Right cardiac atrium (tissue), 5 donors: ENCODE results near the gene LCT. TPM values are rescaled to one million over a fixed set of nuclear protein-coding genes. Genes with fewer than 3 reads are reported as not detected.
"Not testable (repeated sequence)": the region's sequence is repeated elsewhere in the genome, so short reads cannot be mapped to it uniquely, and the experiment has no call there.

Source experiments
- ATAC-seq, 2 donors: fragments of 200-7000 bp; cut with Tn5 transposase; one replicate each; pipeline versions ENCODE4 v1.8.0 to v1.9.1; 2020; ENCODE audit warnings: moderate library complexity in 2 of 2, mild to moderate bottlenecking in 1 of 2
- DNase-seq, 3 donors: peaks; one replicate each; pipeline ENCODE4 v3.0.0-alpha.2; 2020
- H3K27ac ChIP-seq: one replicate; pipeline ENCODE4 v1.5.1; 2013; ENCODE audit warnings: mild to moderate bottlenecking, low read length, control low read depth, moderate library complexity
- H3K27me3 ChIP-seq: one replicate; pipeline ENCODE4 v1.6.1; 2013; ENCODE audit not compliant: control insufficient read depth, insufficient read depth
- H3K4me1 ChIP-seq: one replicate; pipeline ENCODE4 v1.6.1; 2013; ENCODE audit warnings: low read length; ENCODE audit not compliant: control insufficient read depth, insufficient read depth
- H3K4me3 ChIP-seq: one replicate; pipeline ENCODE4 v1.5.1; 2013; ENCODE audit warnings: low read length, control low read depth
- H3K9me3 ChIP-seq: one replicate; pipeline ENCODE4 v1.6.1; 2013; ENCODE audit warnings: low read length; ENCODE audit not compliant: control insufficient read depth
- WGBS: extraction: QIAGEN DNeasy Blood & Tissue Kit; methylation state at CpG from one replicate; pipeline ENCODE4 v1.1.7; 2013; 5-methylcytosine and 5-hydroxymethylcytosine counted together
- intact Hi-C, 4 donors: fragments of 100-400 bp; cut with DNase I; formaldehyde crosslinking; loops; one replicate each; pipeline versions ENCODE4 v1.11.0 to v1.14.0; 2022 to 2023
- long read RNA-seq, 4 donors: library from polyadenylated mRNA; unstranded; transcript quantifications; one replicate each; pipeline ENCODE4 v2.0.0, GENCODE V29; 2020 to 2021
- polyA plus RNA-seq: library from polyadenylated mRNA; stranded (reverse); fragments of 200-250 nt; gene quantifications from one replicate; pipeline ENCODE4 v1.2.3, GENCODE V29; 2013
- total RNA-seq, 4 donors: library from RNA; stranded (reverse); fragmentation: NEBNext Ultra II Directional; extraction: Animal tissue kit (Norgen Biotek cat#: 25700); gene quantifications; one replicate each; pipeline ENCODE4 v1.2.1, GENCODE V29; 2021
- donor health status: healthy with polysubstance abuse.
- donor health status: DM: no; HTN: yes; CAD: no.
- donor health status: DM: no; HTN: no; CAD: no.
- donor health status: DM: no; HTN: yes; CAD: no; lungs with severe emphysema.
- donor health status: DM: yes; HTN: yes; CAD: no.

Gene LCT
- total RNA-seq (not detected), polyA plus RNA-seq (not detected)
- long read RNA-seq, donor 1 = 0 reads
- long read RNA-seq, donor 2 = 0 reads
- long read RNA-seq, donor 3 = 0 reads
- long read RNA-seq, donor 4 = 0 reads

GRCh38 chr2:135836596-135837270, at the start of gene LCT:
TSS of gene LCT (minus strand) at chr2:135837184. CDS start at chr2:135837169, 15 bp downstream.
- no peaks in the 10 kb centered on the region for H3K9me3 ChIP-seq
- WGBS = 95% methylated on average over 12 of the region's 12 CpGs
- no peak within 1 kb of the TSS for H3K4me3 ChIP-seq
- H3K27me3 ChIP-seq = no peaks in the 10 kb centered on the region
- ATAC-seq = no peak
- intact Hi-C loops = no loop called here
- H3K4me1 ChIP-seq = no peaks in the 10 kb centered on the region
- no peak for DNase-seq
- H3K27ac ChIP-seq = no peak within 1 kb of the TSS

DNA sequence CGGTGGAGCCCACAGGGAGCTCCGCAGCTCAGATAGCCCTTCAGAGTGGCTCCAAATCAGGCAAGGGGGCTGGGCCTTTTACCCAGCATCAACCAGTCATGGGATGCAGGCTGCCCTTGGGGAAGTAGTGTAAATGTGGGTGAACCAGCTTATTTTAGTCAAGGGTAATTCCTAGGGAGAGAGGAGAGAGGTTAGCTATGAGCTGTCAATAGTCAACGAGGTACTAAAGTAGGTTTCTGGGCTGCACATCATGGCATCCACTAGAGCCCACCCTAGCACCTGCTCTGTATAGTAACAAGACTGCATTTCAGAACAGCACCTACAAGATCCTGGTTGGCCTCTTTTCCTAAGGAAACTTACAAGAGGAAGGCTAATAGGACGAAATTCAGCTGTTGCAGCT, 48.7 kb upstream of the LCT start:
- intact Hi-C loops = no loop called here
- H3K27me3 ChIP-seq = no peaks in the 10 kb centered on the region
- no peak overlapping the region for H3K27ac ChIP-seq
- no peaks in the 10 kb centered on the region for H3K4me1 ChIP-seq
- WGBS = 86% methylated on average over 4 of the region's 4 CpGs
- DNase-seq = no peak
- no peaks in the 10 kb centered on the region for H3K9me3 ChIP-seq
- H3K4me3 ChIP-seq = no peak overlapping the region
- ATAC-seq = no peak

GRCh38 chr2:135882415-135882814, 45.4 kb upstream of the LCT start:
- intact Hi-C loops = no loop called here
- no peak overlapping the region for H3K4me3 ChIP-seq
- H3K4me1 ChIP-seq = no peaks in the 10 kb centered on the region
- ATAC-seq = no peak
- no peak overlapping the region for H3K27ac ChIP-seq
- WGBS = 67% methylated on average over 3 of the region's 3 CpGs
- DNase-seq = no peak
- no peaks in the 10 kb centered on the region for H3K27me3 ChIP-seq
- no peaks in the 10 kb centered on the region for H3K9me3 ChIP-seq

- H3K27ac ChIP-seq, intact Hi-C loops, H3K27me3 ChIP-seq, H3K4me1 ChIP-seq, DNase-seq, H3K9me3 ChIP-seq: not testable (repeated sequence)
- peak overlapping the region; percentile 75 for H3K4me3 ChIP-seq
- ATAC-seq = peak in 1 of 2 donors; percentile 14
- 85% methylated on average over 15 of the region's 15 CpGs for WGBS
Observed at GRCh38 chr2:135876770-135877169, 39.8 kb upstream of the LCT start.

- WGBS = under 1% methylated on average over 71 of the region's 71 CpGs
- Histone ChIP-seq H3K4me1 (no peaks in the 10 kb centered on the region), H3K27me3 (no peaks in the 10 kb centered on the region), H3K4me3 (peak within 1 kb of the TSS; percentile 75), H3K9me3 (no peaks in the 10 kb centered on the region), H3K27ac (no peak within 1 kb of the TSS)
- peak; percentile 99 to 100 for ATAC-seq
- DNase-seq = peak; percentile 98 to 99 (median 99)
- intact Hi-C loops = no loop called here
Observed at GRCh38 chr2:135876066-135876711, 39.2 kb upstream of the LCT start, which contains the start of gene MCM6. TSS of gene MCM6 (minus strand) at chr2:135876443. CDS start at chr2:135876365, 78 bp downstream.

DNA sequence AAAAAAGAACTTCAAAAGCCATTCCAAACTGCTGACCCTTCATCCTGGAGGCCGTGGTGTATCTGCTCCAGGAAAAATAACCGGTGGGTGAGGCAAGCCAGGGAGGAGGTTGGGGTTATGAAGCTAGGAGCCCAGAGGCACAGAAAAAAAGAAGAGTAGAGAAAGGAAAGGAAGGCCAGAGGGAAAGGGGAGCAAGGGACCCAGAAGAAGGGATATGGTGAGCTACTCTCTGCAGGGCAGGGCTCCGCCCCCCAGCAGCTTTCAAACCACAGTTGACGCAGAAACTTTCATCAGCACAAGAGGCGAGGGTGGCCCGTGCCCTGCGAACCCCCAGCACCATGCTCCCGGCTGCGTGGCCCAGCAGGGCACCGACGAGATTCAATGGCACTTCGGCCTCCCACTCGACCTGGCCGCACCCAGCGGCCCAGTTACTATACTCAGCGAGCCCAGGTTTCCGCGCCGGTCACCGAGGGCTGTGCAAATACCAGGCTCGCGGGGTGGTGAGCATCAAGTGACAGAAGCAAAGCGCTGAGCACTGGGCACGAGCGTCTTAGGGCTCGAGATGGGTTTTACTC, 38.6 kb upstream of the LCT start:
- ATAC-seq = peak; percentile 43 to 74
- H3K27me3 ChIP-seq = no peaks in the 10 kb centered on the region
- WGBS = 1% methylated on average over 26 of the region's 26 CpGs
- H3K27ac ChIP-seq = no peak overlapping the region
- H3K4me3 ChIP-seq = peak overlapping the region; percentile 75
- intact Hi-C loops = no loop called here
- peak; percentile 42 to 70 (median 70) for DNase-seq
- no peaks in the 10 kb centered on the region for H3K4me1 ChIP-seq
- H3K9me3 ChIP-seq = no peaks in the 10 kb centered on the region

DNA sequence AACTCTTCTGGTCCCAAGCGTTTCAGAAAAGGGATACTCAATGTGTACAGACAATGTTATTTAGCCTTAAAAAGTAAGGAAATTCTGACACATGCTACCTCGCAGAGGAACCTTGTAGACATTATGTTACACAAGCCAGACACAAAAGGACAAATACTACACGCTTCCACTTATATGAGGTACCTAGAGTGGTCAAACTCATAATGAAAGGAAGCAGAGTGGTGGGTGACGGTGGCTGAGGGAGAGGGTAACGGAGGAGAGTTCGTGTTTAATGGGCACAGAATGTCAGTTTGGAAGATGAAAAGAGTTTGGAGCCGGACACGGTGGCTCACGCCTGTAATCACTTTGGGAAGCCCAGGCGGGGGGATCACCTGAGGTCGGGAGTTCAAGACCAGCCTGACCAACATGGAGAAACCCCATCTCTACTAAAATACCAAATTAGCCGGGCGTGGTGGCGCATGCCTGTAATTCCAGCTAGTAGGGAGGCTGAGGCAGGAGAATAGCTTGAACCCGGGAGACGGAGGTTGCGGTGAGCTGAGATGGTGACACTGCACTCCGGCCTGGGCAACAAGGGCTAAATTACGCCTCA, 37.9 kb upstream of the LCT start:
- no peak overlapping the region for H3K27ac ChIP-seq
- H3K4me3 ChIP-seq = no peak overlapping the region
- intact Hi-C loops = no loop called here

GRCh38 chr2:135870571-135870970, 33.6 kb upstream of the LCT start:
- WGBS = 86% methylated on average over 1 of the region's 1 CpG
- intact Hi-C loops = no loop called here

More for the DNA sequence above, 37.9 kb upstream of the LCT start:
- ATAC-seq (no peak), DNase-seq (no peak)
- H3K27me3 ChIP-seq = no peaks in the 10 kb centered on the region
- H3K9me3 ChIP-seq = no peaks in the 10 kb centered on the region
- WGBS = 82% methylated on average over 19 of the region's 19 CpGs
- H3K4me1 ChIP-seq = no peaks in the 10 kb centered on the region

GRCh38 chr2:135863233-135863632, 26.2 kb upstream of the LCT start:
- DNase-seq (no peak), ATAC-seq (no peak)
- 87% methylated on average over 6 of the region's 6 CpGs for WGBS
- H3K4me3 ChIP-seq = no peak overlapping the region
- H3K27ac ChIP-seq = no peak overlapping the region
- no peaks in the 10 kb centered on the region for H3K9me3 ChIP-seq
- intact Hi-C loops = no loop called here
- no peaks in the 10 kb centered on the region for H3K4me1 ChIP-seq
- H3K27me3 ChIP-seq = no peaks in the 10 kb centered on the region

More at GRCh38 chr2:135870571-135870970, 33.6 kb upstream of the LCT start:
- no peaks in the 10 kb centered on the region for H3K9me3 ChIP-seq
- no peaks in the 10 kb centered on the region for H3K4me1 ChIP-seq
- H3K27me3 ChIP-seq = no peaks in the 10 kb centered on the region
- ATAC-seq = no peak
- H3K27ac ChIP-seq = no peak overlapping the region
- H3K4me3 ChIP-seq = no peak overlapping the region
- no peak for DNase-seq

- H3K4me1 ChIP-seq = no peaks in the 10 kb centered on the region
- no peaks in the 10 kb centered on the region for H3K27me3 ChIP-seq
- no peak for DNase-seq
- H3K4me3 ChIP-seq = no peak overlapping the region
- H3K9me3 ChIP-seq = no peaks in the 10 kb centered on the region
- ATAC-seq = no peak
- H3K27ac ChIP-seq = no peak overlapping the region
- 87% methylated on average over 4 of the region's 4 CpGs for WGBS
- intact Hi-C loops = no loop called here
Observed at GRCh38 chr2:135862718-135863117, 25.7 kb upstream of the LCT start.

DNA sequence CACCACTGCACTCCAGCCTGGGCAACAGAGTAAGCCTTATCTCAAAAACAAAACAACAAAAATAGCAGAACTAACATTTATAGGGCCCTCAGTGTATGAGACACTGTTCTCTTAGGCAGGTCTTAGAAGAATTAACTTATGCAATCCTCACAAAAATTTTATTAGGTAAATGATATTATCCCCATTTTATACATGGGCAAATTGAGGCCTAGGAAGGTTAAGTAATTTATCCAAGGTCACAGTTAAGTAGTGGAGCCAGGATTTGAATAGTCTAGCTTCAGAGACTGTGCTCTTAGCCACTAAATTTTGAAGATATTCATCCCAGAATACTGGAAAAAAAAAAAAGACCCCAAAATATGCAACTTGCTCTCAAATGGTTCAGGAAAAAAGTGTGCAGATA, 16.4 kb upstream of the LCT start:
- no peaks in the 10 kb centered on the region for H3K4me1 ChIP-seq
- intact Hi-C loops = no loop called here
- ATAC-seq = no peak
- H3K9me3 ChIP-seq = no peaks in the 10 kb centered on the region
- no peak for DNase-seq
- no peak overlapping the region for H3K4me3 ChIP-seq
- H3K27me3 ChIP-seq = no peaks in the 10 kb centered on the region
- H3K27ac ChIP-seq = no peak overlapping the region
